Measurements from ENCODE around the gene ASTN2.

GRCh38 chr9:117249799-117250198 is 165.1 kb downstream of the ASTN2 start:
- TF ChIP-seq POLR2AphosphoS5 (IDR thresholded peaks at IDR 0.05) (no peak), CTCF (IDR thresholded peaks at IDR 0.05) (no peak), POLR2A (IDR thresholded peaks at IDR 0.05) (no peak)

Data from sigmoid colon (tissue), 4 donors.